A549 (cell line): ENCODE measurements around the gene THADA. TPM values are rescaled to one million over a fixed set of nuclear protein-coding genes. Genes with fewer than 3 reads are reported as not detected.

ENCODE experiments used
- ATAC-seq, 2 experiments: fragments of 200-7000 bp in 1 of 2; fragments of >200 bp in 1 of 2; cut with Nextera tagmentation in 1 of 2; cut with Tn5 transposase in 1 of 2; 3 replicates each; pipeline versions ENCODE4 v1.8.0 to v1.9.1; 2018 to 2020; ENCODE audit warnings: mild to moderate bottlenecking in 1 of 2, moderate library complexity in 1 of 2
- CTCF ChIA-PET: fragments of 300-600 bp; sonication (Branson Sonifier 250); formaldehyde crosslinking; extraction: SDS; loops from one replicate; lab custom pipeline; 2021; ENCODE audit warnings: antibody characterized with exemption, inconsistent platforms; lab: Yijun Ruan, JAX
- POLR2A ChIA-PET: fragments of 350-600 bp; formaldehyde crosslinking; extraction: SDS; loops from one replicate; lab custom pipeline; 2021; ENCODE audit warnings: antibody characterized with exemption, inconsistent platforms; lab: Yijun Ruan, JAX
- DNase-seq, 2 experiments: peaks; one replicate each; pipeline versions ENCODE4 v3.0.0 to v3.0.0-alpha.2; 2011 to 2016; ENCODE audit warnings: low read depth in 1 of 2, low spot score in 1 of 2
- FAIRE-seq: peaks from 2 replicates; lab custom pipeline; 2011; peaks lifted over from hg19 to GRCh38; lab: Jason Lieb, UNC
- H3K27ac ChIP-seq, 2 experiments: fragments of >200 bp; sonication (Bioruptor Twin); formaldehyde crosslinking; 3 replicates each; pipeline ENCODE4 v1.5.1; 2016 to 2017
- H3K4me1 ChIP-seq: fragments of >200 bp; sonication (Bioruptor Twin); formaldehyde crosslinking; 3 replicates; pipeline ENCODE4 v1.6.1; 2016
- H3K4me2 ChIP-seq: fragments of >200 bp; sonication (Bioruptor Twin); formaldehyde crosslinking; 3 replicates; pipeline ENCODE4 v1.6.1; 2016
- H3K4me3 ChIP-seq: fragments of >200 bp; sonication (Bioruptor Twin); formaldehyde crosslinking; 3 replicates; pipeline ENCODE4 v1.5.1; 2016
- H3K9me3 ChIP-seq: fragments of >200 bp; sonication (Bioruptor Twin); formaldehyde crosslinking; 3 replicates; pipeline ENCODE4 v1.6.1; 2016
- BHLHE40 ChIP-seq: IDR thresholded peaks from 2 replicates; pipeline ENCODE4 v1.6.1; 2012; ENCODE audit warnings: low read depth, low read length, inconsistent platforms
- CBX2 ChIP-seq: fragments of 200-600 bp; sonication (generic); IDR thresholded peaks from 2 replicates; pipeline ENCODE4 v1.6.1; 2016; ENCODE audit warnings: low read depth, mild to moderate bottlenecking, borderline replicate concordance
- CEBPB ChIP-seq, 2 experiments: fragments of >200 bp in 1 of 2; sonication (Bioruptor Twin) in 1 of 2; formaldehyde crosslinking in 1 of 2; IDR thresholded peaks; 2 replicates each; pipeline ENCODE4 v1.6.1; 2012 to 2016
- EHF ChIP-seq: fragments of 250-450 bp; sonication (Bioruptor Pico); IDR thresholded peaks from 2 replicates; pipeline ENCODE4 v1.5.0; 2020; ENCODE audit warnings: mild to moderate bottlenecking
- FOSB ChIP-seq: fragments of 250-450 bp; sonication (Bioruptor Pico); IDR thresholded peaks from 2 replicates; pipeline ENCODE4 v1.5.0; 2020; ENCODE audit warnings: mild to moderate bottlenecking, moderate library complexity
- FOSL2 ChIP-seq, 2 experiments: fragments of 450-650 bp in 1 of 2; fragments of >200 bp in 1 of 2; sonication (Bioruptor Twin) in 1 of 2; formaldehyde crosslinking; IDR thresholded peaks; 2 replicates each; pipeline versions ENCODE4 v1.5.0 to v1.6.1; 2016 to 2020; ENCODE audit warnings: mild to moderate bottlenecking in 1 of 2, moderate library complexity in 1 of 2
- HOXA7 ChIP-seq: fragments of 250-450 bp; sonication (Bioruptor Pico); IDR thresholded peaks from 2 replicates; pipeline ENCODE4 v1.5.0; 2020; ENCODE audit warnings: mild to moderate bottlenecking, moderate library complexity
- HOXB13 ChIP-seq: fragments of 250-450 bp; sonication (Bioruptor Pico); IDR thresholded peaks from 2 replicates; pipeline ENCODE4 v1.5.0; 2020; ENCODE audit warnings: low read depth, mild to moderate bottlenecking, moderate library complexity
- JUN ChIP-seq, 2 experiments: fragments of >200 bp; sonication (Bioruptor Twin); formaldehyde crosslinking; IDR thresholded peaks; 2 replicates in 1 of 2; 3 replicates in 1 of 2; pipeline ENCODE4 v1.6.1; 2016 to 2017
- JUNB ChIP-seq: fragments of >200 bp; sonication (Bioruptor Twin); formaldehyde crosslinking; IDR thresholded peaks from 2 replicates; pipeline ENCODE4 v1.6.1; 2016
- MAFK ChIP-seq: fragments of 450-650 bp; IDR thresholded peaks from 2 replicates; pipeline ENCODE4 v1.6.1; 2014; ENCODE audit not compliant: partially characterized antibody
- MYC ChIP-seq: IDR thresholded peaks from 2 replicates; pipeline ENCODE4 v1.6.1; 2012; ENCODE audit warnings: mild to moderate bottlenecking, inconsistent platforms, low read length, improper control_type of control experiment, borderline replicate concordance
- NPAS2 ChIP-seq: fragments of 250-450 bp; sonication (Bioruptor Pico); IDR thresholded peaks from 2 replicates; pipeline ENCODE4 v1.8.0; 2022; ENCODE audit warnings: mild to moderate bottlenecking, moderate library complexity, borderline replicate concordance
- PHF8 ChIP-seq: fragments of 200-600 bp; sonication (generic); IDR thresholded peaks from 2 replicates; pipeline ENCODE4 v1.6.1; 2016; ENCODE audit warnings: low read depth, mild to moderate bottlenecking, antibody characterized with exemption, moderate library complexity, borderline replicate concordance
- POLR2A ChIP-seq: IDR thresholded peaks from 2 replicates; pipeline ENCODE4 v1.6.1; 2012; ENCODE audit warnings: mild to moderate bottlenecking, low read length
- POLR2AphosphoS2 ChIP-seq: conservative IDR thresholded peaks from 2 replicates; pipeline ENCODE4 v1.6.1; 2012; ENCODE audit warnings: low read length, improper control_type of control experiment, inconsistent platforms
- RARB ChIP-seq: fragments of 250-450 bp; sonication (Bioruptor Pico); IDR thresholded peaks from 2 replicates; pipeline ENCODE4 v1.8.0; 2021; ENCODE audit warnings: mild to moderate bottlenecking, moderate library complexity
- SREBF2 ChIP-seq: fragments of 450-650 bp; IDR thresholded peaks from 2 replicates; pipeline ENCODE4 v1.6.1; 2014; ENCODE audit warnings: mild to moderate bottlenecking, moderate library complexity
- TP53 ChIP-seq: fragments of 250-450 bp; sonication (Bioruptor Pico); IDR thresholded peaks from 2 replicates; pipeline ENCODE4 v1.5.0; 2021; ENCODE audit warnings: mild to moderate bottlenecking, moderate library complexity
- ZC3H11A ChIP-seq: fragments of 450-650 bp; IDR thresholded peaks from 2 replicates; pipeline ENCODE4 v1.6.1; 2014; ENCODE audit warnings: antibody characterized with exemption, mild to moderate bottlenecking
- ZFP36 ChIP-seq: fragments of 450-650 bp; IDR thresholded peaks from 2 replicates; pipeline ENCODE4 v1.6.1; 2014; ENCODE audit warnings: borderline replicate concordance; ENCODE audit not compliant: partially characterized antibody
- ZNF302 ChIP-seq: fragments of 250-450 bp; sonication (Bioruptor Pico); IDR thresholded peaks from 2 replicates; pipeline ENCODE4 v1.9.0; 2021; ENCODE audit warnings: inconsistent platforms, mild to moderate bottlenecking, moderate library complexity
- ZSCAN20 ChIP-seq: fragments of 250-450 bp; sonication (Bioruptor Pico); IDR thresholded peaks from 2 replicates; pipeline ENCODE4 v1.8.0; 2022; ENCODE audit warnings: mild to moderate bottlenecking, moderate library complexity
- WGBS: methylation state at CpG from one replicate; pipeline ENCODE4 v1.1.6; 2017; ENCODE audit errors: missing lambda C conversion rate; 5-methylcytosine and 5-hydroxymethylcytosine counted together
- polyA plus RNA-seq, 4 experiments: library from polyadenylated mRNA; depleted of rRNA in 3 of 4; stranded (reverse); fragments of >200 nt; fragmentation: RNase III in 1 of 4; extraction: RNeasy Plus Mini Kit Qiagen cat#74134 plus additional on column Dnase treatment in 1 of 4; gene quantifications; 2 replicates in 3 of 4; 3 replicates in 1 of 4; pipeline ENCODE4 v1.2.3, GENCODE V29; 2011 to 2017
- TF ChIP-seq, protein P1 (sequence below): fragments of 250-450 bp; sonication (Bioruptor Pico); IDR thresholded peaks from 2 replicates; pipeline ENCODE4 v1.5.0; 2021; ENCODE audit warnings: mild to moderate bottlenecking, moderate library complexity, borderline replicate concordance
- TF ChIP-seq, protein P2 (sequence below): IDR thresholded peaks from 2 replicates; pipeline ENCODE4 v1.6.1; 2012
- TF ChIP-seq, protein P3 (sequence below): fragments of >200 bp; sonication (Bioruptor Twin); formaldehyde crosslinking; IDR thresholded peaks from 3 replicates; pipeline ENCODE4 v1.6.1; 2016
- TF ChIP-seq, protein P4 (sequence below): fragments of >200 bp; sonication (Bioruptor Twin); formaldehyde crosslinking; IDR thresholded peaks from 2 replicates; pipeline ENCODE4 v1.6.1; 2016

The THADA gene
- polyA plus RNA-seq, 2 of the 4 experiments (the other 2 are of a cell fraction) = 21.8 to 37.9 TPM

DNA sequence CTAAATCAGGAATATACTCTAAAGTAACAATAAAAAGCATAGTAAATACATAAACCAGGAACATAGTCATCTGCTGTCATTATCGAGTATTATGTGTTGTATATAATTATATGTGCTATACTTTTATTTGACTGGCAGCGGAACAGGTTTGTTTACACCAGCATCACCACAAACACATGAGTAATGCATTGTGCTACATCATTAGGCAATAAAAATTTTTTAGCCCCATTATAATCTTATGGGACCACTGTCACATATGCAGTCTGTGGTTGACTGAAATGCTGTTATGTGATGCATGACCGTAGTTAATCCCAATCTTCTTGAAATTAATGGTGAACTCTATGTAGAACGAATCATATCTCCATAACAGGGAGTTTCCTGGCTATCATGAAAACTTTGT lies 232.7 kb downstream of the THADA start (continued):
- TF ChIP-seq, protein P1, sequence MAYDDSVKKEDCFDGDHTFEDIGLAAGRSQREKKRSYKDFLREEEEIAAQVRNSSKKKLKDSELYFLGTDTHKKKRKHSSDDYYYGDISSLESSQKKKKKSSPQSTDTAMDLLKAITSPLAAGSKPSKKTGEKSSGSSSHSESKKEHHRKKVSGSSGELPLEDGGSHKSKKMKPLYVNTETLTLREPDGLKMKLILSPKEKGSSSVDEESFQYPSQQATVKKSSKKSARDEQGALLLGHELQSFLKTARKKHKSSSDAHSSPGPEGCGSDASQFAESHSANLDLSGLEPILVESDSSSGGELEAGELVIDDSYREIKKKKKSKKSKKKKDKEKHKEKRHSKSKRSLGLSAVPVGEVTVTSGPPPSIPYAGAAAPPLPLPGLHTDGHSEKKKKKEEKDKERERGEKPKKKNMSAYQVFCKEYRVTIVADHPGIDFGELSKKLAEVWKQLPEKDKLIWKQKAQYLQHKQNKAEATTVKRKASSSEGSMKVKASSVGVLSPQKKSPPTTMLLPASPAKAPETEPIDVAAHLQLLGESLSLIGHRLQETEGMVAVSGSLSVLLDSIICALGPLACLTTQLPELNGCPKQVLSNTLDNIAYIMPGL (CRISPR knock-in tag) = no peak

DNA sequence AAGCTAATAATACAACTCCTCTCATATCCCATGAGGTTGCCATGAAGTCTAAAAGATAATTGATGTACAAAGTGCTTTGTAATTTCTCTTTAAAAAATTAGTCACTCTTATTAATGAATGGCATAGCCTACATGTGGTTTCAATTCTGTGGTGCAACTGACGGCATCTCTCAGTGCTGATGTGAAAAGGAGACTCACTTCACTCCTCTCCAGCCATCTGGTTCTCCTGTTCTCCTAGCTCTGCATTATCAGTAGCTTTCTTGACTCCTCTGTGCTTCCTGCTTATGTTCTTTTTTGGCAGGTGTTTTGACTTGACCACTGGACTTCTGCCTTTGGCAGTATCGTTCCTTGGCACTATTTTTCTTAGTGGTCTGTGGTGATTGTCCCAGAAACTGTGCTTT lies 234.6 kb downstream of the THADA start:
- TF ChIP-seq, protein P2, sequence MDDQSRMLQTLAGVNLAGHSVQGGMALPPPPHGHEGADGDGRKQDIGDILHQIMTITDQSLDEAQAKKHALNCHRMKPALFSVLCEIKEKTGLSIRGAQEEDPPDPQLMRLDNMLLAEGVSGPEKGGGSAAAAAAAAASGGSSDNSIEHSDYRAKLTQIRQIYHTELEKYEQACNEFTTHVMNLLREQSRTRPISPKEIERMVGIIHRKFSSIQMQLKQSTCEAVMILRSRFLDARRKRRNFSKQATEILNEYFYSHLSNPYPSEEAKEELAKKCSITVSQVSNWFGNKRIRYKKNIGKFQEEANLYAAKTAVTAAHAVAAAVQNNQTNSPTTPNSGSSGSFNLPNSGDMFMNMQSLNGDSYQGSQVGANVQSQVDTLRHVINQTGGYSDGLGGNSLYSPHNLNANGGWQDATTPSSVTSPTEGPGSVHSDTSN = no peak
- no peak for TF ChIP-seq HOXA7 (CRISPR knock-in tag)
- TF ChIP-seq TP53 (CRISPR knock-in tag) = no peak
- TF ChIP-seq EHF (CRISPR knock-in tag) = no peak
- TF ChIP-seq SREBF2 = no peak
- no peak for TF ChIP-seq BHLHE40
- no peak for TF ChIP-seq FOSB (CRISPR knock-in tag)
- TF ChIP-seq, protein P3, sequence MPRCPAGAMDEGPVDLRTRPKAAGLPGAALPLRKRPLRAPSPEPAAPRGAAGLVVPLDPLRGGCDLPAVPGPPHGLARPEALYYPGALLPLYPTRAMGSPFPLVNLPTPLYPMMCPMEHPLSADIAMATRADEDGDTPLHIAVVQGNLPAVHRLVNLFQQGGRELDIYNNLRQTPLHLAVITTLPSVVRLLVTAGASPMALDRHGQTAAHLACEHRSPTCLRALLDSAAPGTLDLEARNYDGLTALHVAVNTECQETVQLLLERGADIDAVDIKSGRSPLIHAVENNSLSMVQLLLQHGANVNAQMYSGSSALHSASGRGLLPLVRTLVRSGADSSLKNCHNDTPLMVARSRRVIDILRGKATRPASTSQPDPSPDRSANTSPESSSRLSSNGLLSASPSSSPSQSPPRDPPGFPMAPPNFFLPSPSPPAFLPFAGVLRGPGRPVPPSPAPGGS = no peak
- TF ChIP-seq NPAS2 (CRISPR knock-in tag) = no peak
- no peak for TF ChIP-seq MYC
- TF ChIP-seq POLR2AphosphoS2 = no peak
- no peak for TF ChIP-seq PHF8
- no peak for TF ChIP-seq CBX2
- no peak for TF ChIP-seq ZFP36
- TF ChIP-seq JUNB = no peak
- no peak for TF ChIP-seq HOXB13 (CRISPR knock-in tag)
- TF ChIP-seq CEBPB (IDR thresholded peaks at IDR 0.05) = no peak
- no peak for TF ChIP-seq JUN (IDR thresholded peaks at IDR 0.05)
- H3K27ac ChIP-seq = no peak overlapping the region
- no peak for FAIRE-seq
- 90% methylated on average over 2 of the region's 2 CpGs for WGBS
- no peak for DNase-seq
- H3K4me1 ChIP-seq = peaks cover 14% of the 10 kb centered on the region; the same call in 2 of the 3 replicates
- H3K4me2 ChIP-seq = no peak overlapping the region
- POLR2A ChIA-PET = no interaction called here
- H3K9me3 ChIP-seq = no peaks in the 10 kb centered on the region
- H3K4me3 ChIP-seq = no peak overlapping the region
- ATAC-seq = no peak
- CTCF ChIA-PET = interaction anchor here (0.6 to 0.8 kb wide), 2 partner anchors 26 to 414 kb away, joined by 3 read pairs; no protein-coding TSS in a partner anchor

DNA sequence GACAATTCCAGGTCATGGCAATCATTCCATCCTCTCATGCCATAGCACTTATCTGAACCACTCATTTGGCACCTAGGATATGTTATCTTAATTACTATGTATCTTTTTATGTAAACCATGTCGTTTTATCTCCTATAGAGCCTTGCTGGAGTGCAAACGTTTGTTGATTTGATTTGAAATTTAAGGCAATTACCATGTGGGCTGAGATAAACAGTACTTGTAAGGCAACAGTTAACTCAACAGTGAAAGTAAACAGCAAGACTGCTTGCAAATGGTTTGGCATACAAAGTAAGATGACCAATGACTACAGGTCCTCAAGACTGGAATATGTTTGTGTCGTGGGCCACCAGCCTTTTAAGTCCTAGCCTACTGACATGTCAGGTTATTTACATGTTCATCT lies 235.7 kb downstream of the THADA start:
- Histone ChIP-seq H3K27ac (no peak overlapping the region), H3K4me3 (no peak overlapping the region), H3K4me1 (peaks cover 14% of the 10 kb centered on the region; the same call in 2 of the 3 replicates), H3K9me3 (no peaks in the 10 kb centered on the region), H3K4me2 (no peak overlapping the region)
- no peak for FAIRE-seq
- WGBS = 72% methylated on average over 3 of the region's 3 CpGs
- CTCF ChIA-PET = no interaction called here
- POLR2A ChIA-PET = no interaction called here
- no peak for DNase-seq
- no peak for ATAC-seq
- no peak for TF ChIP-seq JUN (IDR thresholded peaks at IDR 0.05)
- no peak for TF ChIP-seq ZFP36
- TF ChIP-seq, protein P1 (CRISPR knock-in tag) = no peak
- TF ChIP-seq, protein P2 = no peak
- no peak for TF ChIP-seq ZSCAN20 (CRISPR knock-in tag)
- no peak for TF ChIP-seq ZC3H11A
- TF ChIP-seq, protein P3 = no peak
- TF ChIP-seq, protein P4, sequence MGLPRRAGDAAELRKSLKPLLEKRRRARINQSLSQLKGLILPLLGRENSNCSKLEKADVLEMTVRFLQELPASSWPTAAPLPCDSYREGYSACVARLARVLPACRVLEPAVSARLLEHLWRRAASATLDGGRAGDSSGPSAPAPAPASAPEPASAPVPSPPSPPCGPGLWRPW = no peak
- TF ChIP-seq RARB (CRISPR knock-in tag) = no peak
- no peak for TF ChIP-seq ZNF302
- TF ChIP-seq MAFK = no peak
- no peak for TF ChIP-seq POLR2A
- TF ChIP-seq FOSL2 (IDR thresholded peaks at IDR 0.05) = no peak
- no peak for TF ChIP-seq FOSL2 (CRISPR knock-in tag; IDR thresholded peaks at IDR 0.05)
